A549 (cell line): ENCODE results near the gene OBSL1.

ENCODE experiments used
- CTCF ChIP-seq: fragments of >200 bp; sonication (Bioruptor Twin); formaldehyde crosslinking; IDR thresholded peaks from 3 replicates; pipeline ENCODE4 v1.5.1; 2016
- MAFK ChIP-seq: fragments of 450-650 bp; IDR thresholded peaks from 2 replicates; pipeline ENCODE4 v1.6.1; 2014; ENCODE audit not compliant: partially characterized antibody
- RAD21 ChIP-seq, 2 experiments: fragments of >200 bp in 1 of 2; sonication (Bioruptor Twin) in 1 of 2; formaldehyde crosslinking in 1 of 2; IDR thresholded peaks in 1 of 2; conservative IDR thresholded peaks in 1 of 2; 2 replicates in 1 of 2; 3 replicates in 1 of 2; pipeline ENCODE4 v1.6.1; 2012 to 2018; ENCODE audit warnings: inconsistent platforms in 1 of 2

GRCh38 chr2:219575566-219576504 lies 4.5 kb upstream of the OBSL1 start:
- no peak for TF ChIP-seq CTCF
- no peak for TF ChIP-seq MAFK
- TF ChIP-seq RAD21 (conservative IDR thresholded peaks at IDR 0.05 in 1 of 2, IDR thresholded peaks at IDR 0.05 in 1 of 2) = no peak
